SK-N-MC (cell line): ENCODE results near the gene MAVS.

Experiments
- EZH2 ChIP-seq: fragments of 200-600 bp; sonication (generic); IDR thresholded peaks from one replicate; pipeline ENCODE4 v1.6.1; 2017; ENCODE audit warnings: antibody characterized with exemption
- FOXP2 ChIP-seq: optimal IDR thresholded peaks from 2 replicates; pipeline ENCODE3; 2011; ENCODE audit warnings: mild to moderate bottlenecking, moderate library complexity; ENCODE audit not compliant: insufficient read depth; ENCODE audit errors: extremely low read length, control extremely low read depth
- POLR2AphosphoS5 ChIP-seq: IDR thresholded peaks from 2 replicates; pipeline ENCODE4 v1.6.1; 2012; ENCODE audit warnings: mild to moderate bottlenecking, low read depth, low read length, borderline replicate concordance

DNA sequence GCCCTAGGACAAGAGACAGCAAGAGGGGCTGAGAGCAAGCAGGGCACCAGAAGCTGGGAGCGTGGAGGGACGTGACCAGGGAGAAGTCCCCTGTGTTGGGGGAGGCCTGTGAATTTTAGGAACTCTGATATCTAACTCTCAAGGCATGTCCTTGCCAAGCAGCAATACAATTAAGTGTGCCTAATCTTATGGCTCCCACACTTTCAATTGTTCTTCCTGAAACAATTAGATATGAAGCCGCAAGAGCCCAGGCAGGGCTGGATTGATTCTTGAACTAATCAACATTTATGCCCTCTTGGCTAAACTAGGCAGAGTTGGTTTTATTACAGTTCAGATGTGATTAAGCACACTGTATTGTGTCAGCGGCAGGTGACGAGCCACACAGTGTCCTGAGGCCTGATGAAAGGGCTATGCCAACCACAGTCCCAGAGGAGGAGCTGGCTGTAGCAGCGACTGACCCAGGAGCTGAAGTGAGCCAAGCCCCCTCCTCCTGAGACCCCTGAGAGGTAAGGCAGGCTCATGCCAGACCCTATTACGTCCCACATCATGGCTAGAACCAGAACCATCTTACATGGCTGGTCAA is 4.2 kb upstream of the MAVS start:
- no peak for TF ChIP-seq EZH2
- no peak for TF ChIP-seq POLR2AphosphoS5
- no peak for TF ChIP-seq FOXP2
